Body of pancreas (tissue), 4 donors: ENCODE data around the gene OR6A2.

Experiments used
- POLR2A ChIP-seq, 3 donors: fragments of 450-650 bp; IDR thresholded peaks; one replicate each; pipeline ENCODE4 v1.6.1; 2016; ENCODE audit warnings: antibody characterized with exemption in 3 of 3, mild to moderate bottlenecking in 2 of 3
- TF ChIP-seq, protein P1 (sequence below), 7 experiments: fragments of 450-650 bp in 4 of 7; fragments of 200-600 bp in 3 of 7; sonication (generic) in 3 of 7; IDR thresholded peaks; one replicate each; pipeline ENCODE4 v1.5.1; 2016 to 2019; ENCODE audit warnings: antibody characterized with exemption in 7 of 7

GRCh38 chr11:6742260-6742659, 57.2 kb downstream of the OR6A2 start:
- TF ChIP-seq, protein P1, sequence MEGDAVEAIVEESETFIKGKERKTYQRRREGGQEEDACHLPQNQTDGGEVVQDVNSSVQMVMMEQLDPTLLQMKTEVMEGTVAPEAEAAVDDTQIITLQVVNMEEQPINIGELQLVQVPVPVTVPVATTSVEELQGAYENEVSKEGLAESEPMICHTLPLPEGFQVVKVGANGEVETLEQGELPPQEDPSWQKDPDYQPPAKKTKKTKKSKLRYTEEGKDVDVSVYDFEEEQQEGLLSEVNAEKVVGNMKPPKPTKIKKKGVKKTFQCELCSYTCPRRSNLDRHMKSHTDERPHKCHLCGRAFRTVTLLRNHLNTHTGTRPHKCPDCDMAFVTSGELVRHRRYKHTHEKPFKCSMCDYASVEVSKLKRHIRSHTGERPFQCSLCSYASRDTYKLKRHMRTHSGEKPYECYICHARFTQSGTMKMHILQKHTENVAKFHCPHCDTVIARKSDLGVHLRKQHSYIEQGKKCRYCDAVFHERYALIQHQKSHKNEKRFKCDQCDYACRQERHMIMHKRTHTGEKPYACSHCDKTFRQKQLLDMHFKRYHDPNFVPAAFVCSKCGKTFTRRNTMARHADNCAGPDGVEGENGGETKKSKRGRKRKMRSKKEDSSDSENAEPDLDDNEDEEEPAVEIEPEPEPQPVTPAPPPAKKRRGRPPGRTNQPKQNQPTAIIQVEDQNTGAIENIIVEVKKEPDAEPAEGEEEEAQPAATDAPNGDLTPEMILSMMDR (IDR thresholded peaks at IDR 0.05) = no peak
- TF ChIP-seq POLR2A (IDR thresholded peaks at IDR 0.05) = no peak
